Measurements from ENCODE around the gene RABEP1. TPM values are rescaled to one million over a fixed set of nuclear protein-coding genes. Genes with fewer than 3 reads are reported as not detected.

RABEP1 gene
- total RNA-seq, 4 donors from 2014 or later = 46.3 to 65.9 (median 55.8) TPM

GRCh38 chr17:5344914-5345313, 62.8 kb downstream of the RABEP1 start:
- ATAC-seq (ENCODE audit: low FRiP score) = no peak
- DNase-seq (ENCODE audit: low spot score) = no peak
- no peak for TF ChIP-seq CTCF (IDR thresholded peaks at IDR 0.05)

GRCh38 chr17:5352681-5353289, 70.7 kb downstream of the RABEP1 start:
- no peak for TF ChIP-seq CTCF (IDR thresholded peaks at IDR 0.05)
- ATAC-seq (ENCODE audit: low FRiP score) (no peak), DNase-seq (ENCODE audit: low spot score) (no peak)

GRCh38 chr17:5354310-5354709, 72.2 kb downstream of the RABEP1 start:
- no peak for TF ChIP-seq CTCF (IDR thresholded peaks at IDR 0.05)
- ATAC-seq (ENCODE audit: low FRiP score) (no peak), DNase-seq (ENCODE audit: low spot score) (no peak)

GRCh38 chr17:5354886-5355415, 72.9 kb downstream of the RABEP1 start:
- ATAC-seq (ENCODE audit: low FRiP score) (no peak), DNase-seq (ENCODE audit: low spot score) (no peak)
- no peak for TF ChIP-seq CTCF (IDR thresholded peaks at IDR 0.05)

- ATAC-seq (ENCODE audit: low FRiP score) (no peak), DNase-seq (ENCODE audit: low spot score) (no peak)
- no peak for TF ChIP-seq CTCF (IDR thresholded peaks at IDR 0.05)
Observed at GRCh38 chr17:5355421-5356129, 73.5 kb downstream of the RABEP1 start.

- DNase-seq (ENCODE audit: low spot score) (no peak), ATAC-seq (ENCODE audit: low FRiP score) (no peak)
- TF ChIP-seq CTCF (IDR thresholded peaks at IDR 0.05) = no peak
Observed at GRCh38 chr17:5361426-5361825, 79.3 kb downstream of the RABEP1 start.
